ENCODE results near the gene TMEM59L.

DNA sequence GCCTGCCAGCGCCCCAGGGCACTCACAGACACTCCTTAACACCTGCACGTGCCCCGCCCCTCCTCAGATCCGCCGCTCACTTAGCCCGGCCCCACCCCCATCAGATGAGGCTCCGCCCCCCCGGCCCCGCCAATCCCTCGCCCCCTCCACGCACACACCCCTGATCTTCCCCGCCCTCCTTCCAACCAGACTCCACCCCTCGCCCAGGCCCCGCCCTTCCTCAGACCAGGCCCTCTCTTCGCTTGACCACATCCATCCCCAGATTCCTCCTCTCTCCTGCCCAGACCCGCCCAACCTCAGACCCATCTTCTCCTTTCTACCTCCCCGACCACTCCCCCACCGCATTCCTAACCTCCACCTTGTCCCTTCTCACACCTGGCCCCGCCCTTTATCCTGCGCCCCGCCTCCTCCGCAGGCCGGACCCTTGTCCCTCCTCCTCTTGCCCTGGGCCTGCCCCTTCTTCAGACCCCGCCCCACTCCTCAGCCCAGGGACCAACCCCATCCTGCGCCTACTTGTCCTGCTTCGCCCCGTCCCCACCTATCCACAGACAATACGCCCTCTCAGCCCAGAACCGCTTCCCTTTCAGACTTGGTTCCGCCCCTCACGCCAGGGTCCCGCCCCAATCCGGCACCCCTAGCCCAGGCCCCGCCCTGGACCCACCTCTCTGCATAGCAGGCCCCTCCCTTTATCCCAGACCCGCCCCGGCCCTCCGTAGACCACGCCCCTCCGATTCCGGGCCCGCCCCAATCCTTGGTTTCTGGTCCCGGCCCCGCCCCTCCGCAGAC is 23.7 kb downstream of the TMEM59L start:
- TF ChIP-seq EZH2phosphoT487 (IDR thresholded peaks at IDR 0.05; ENCODE audit: borderline replicate concordance, low read length): no peak
- TF ChIP-seq CTCF (IDR thresholded peaks at IDR 0.05; ENCODE audit: low read depth, low read length, poor library complexity, severe bottlenecking): no peak
